ENCODE data around the gene LYRM1. TPM values are rescaled to one million over a fixed set of nuclear protein-coding genes. Genes with fewer than 3 reads are reported as not detected.

Gene LYRM1
- polyA plus RNA-seq, 1 donor (not counting 4 experiments of a cell fraction or from before 2014, with no cell fraction given) = 21.7 TPM

DNA sequence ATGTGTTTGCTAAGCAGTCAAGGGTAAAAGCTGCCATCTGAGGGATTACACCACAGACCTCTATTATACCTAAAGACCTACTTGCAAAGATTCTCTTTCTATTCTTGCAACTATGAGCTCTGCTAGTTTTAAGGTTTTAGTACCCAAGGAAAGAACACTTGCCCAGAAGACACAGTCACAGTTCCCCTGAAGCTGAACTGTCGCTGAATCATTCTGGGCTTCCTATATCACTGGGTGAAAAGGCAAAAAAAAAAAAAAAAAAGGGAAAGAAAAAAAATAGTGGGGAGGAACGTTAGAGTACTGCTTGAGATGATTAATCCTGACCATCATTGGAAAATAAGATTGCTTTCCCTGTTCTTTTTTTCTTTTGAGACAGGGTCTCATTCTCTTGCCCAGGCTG is 37.9 kb downstream of the LYRM1 start:
- no peaks in the 10 kb centered on the region for H3K9me3 ChIP-seq (ENCODE audit: control insufficient read depth, low read depth, low read length)
- H3K4me3 ChIP-seq (ENCODE audit: control insufficient read depth in 2 of 3, extremely low read depth in 1 of 3, insufficient read depth in 2 of 3, low read depth in 1 of 3, low read length in 3 of 3) = no peak overlapping the region
- no peaks in the 10 kb centered on the region for H3K36me3 ChIP-seq (ENCODE audit: control insufficient read depth in 2 of 2, extremely low read depth in 1 of 2, insufficient read depth in 2 of 2, low read length in 2 of 2)
- H3K9me1 ChIP-seq (ENCODE audit: control insufficient read depth, extremely low read depth, insufficient read depth, low read length) = no peaks in the 10 kb centered on the region
- H3K79me2 ChIP-seq (ENCODE audit: control insufficient read depth, insufficient read depth, low read length) = no peaks in the 10 kb centered on the region
- no peak overlapping the region for H2AFZ ChIP-seq (ENCODE audit: control insufficient read depth, low read length)
- no peak overlapping the region for H3K27ac ChIP-seq (ENCODE audit: control insufficient read depth, insufficient read depth, low read length)
- DNase-seq (ENCODE audit: low read depth, low spot score) = no peak
- peaks cover 14% of the 10 kb centered on the region for H3K4me1 ChIP-seq (ENCODE audit: control insufficient read depth, extremely low read depth, insufficient read depth, low read length)
- no peak for TF ChIP-seq CTCF (optimal IDR thresholded peaks at IDR 0.05 in 1 of 3, IDR thresholded peaks at IDR 0.05 in 1 of 3, conservative IDR thresholded peaks at IDR 0.05 in 1 of 3; ENCODE audit: extremely low read depth in 1 of 3, insufficient read depth in 2 of 3, low read length in 3 of 3)
- TF ChIP-seq EZH2 (IDR thresholded peaks at IDR 0.05; ENCODE audit: low read length) = no peak
- no peaks in the 10 kb centered on the region for H4K20me1 ChIP-seq (ENCODE audit: control insufficient read depth, extremely low read depth, insufficient read depth, low read length)
- no peak overlapping the region for H3K9ac ChIP-seq (ENCODE audit: control insufficient read depth, extremely low read depth, insufficient read depth, low read length)
- no peak for FAIRE-seq
- no peak overlapping the region for H3K4me2 ChIP-seq (ENCODE audit: control insufficient read depth, extremely low read depth, insufficient read depth, low read depth, low read length)
- no peaks in the 10 kb centered on the region for H3K27me3 ChIP-seq (ENCODE audit: control insufficient read depth, extremely low read depth, insufficient read depth, low read length)
- dilution Hi-C loops (cut with MboI; ENCODE audit: extremely low pct_ligation_motif_present, low sequenced_read_pairs) = no loop called here

GRCh38 chr16:20939611-20940010 is 39.0 kb downstream of the LYRM1 start:
- no peak overlapping the region for H2AFZ ChIP-seq (ENCODE audit: control insufficient read depth, low read length)
- DNase-seq (ENCODE audit: low read depth, low spot score) (no peak), FAIRE-seq (no peak)
- TF ChIP-seq CTCF (optimal IDR thresholded peaks at IDR 0.05 in 1 of 3, IDR thresholded peaks at IDR 0.05 in 1 of 3, conservative IDR thresholded peaks at IDR 0.05 in 1 of 3; ENCODE audit: extremely low read depth in 1 of 3, insufficient read depth in 2 of 3, low read length in 3 of 3) (no peak), EZH2 (IDR thresholded peaks at IDR 0.05; ENCODE audit: low read length) (no peak)
- dilution Hi-C loops (cut with MboI; ENCODE audit: extremely low pct_ligation_motif_present, low sequenced_read_pairs) = no loop called here
- no peaks in the 10 kb centered on the region for H3K27me3 ChIP-seq (ENCODE audit: control insufficient read depth, extremely low read depth, insufficient read depth, low read length)
- no peaks in the 10 kb centered on the region for H3K9me3 ChIP-seq (ENCODE audit: control insufficient read depth, low read depth, low read length)
- peaks cover 14% of the 10 kb centered on the region for H3K4me1 ChIP-seq (ENCODE audit: control insufficient read depth, extremely low read depth, insufficient read depth, low read length)
- no peaks in the 10 kb centered on the region for H3K36me3 ChIP-seq (ENCODE audit: control insufficient read depth in 2 of 2, extremely low read depth in 1 of 2, insufficient read depth in 2 of 2, low read length in 2 of 2)
- H3K9me1 ChIP-seq (ENCODE audit: control insufficient read depth, extremely low read depth, insufficient read depth, low read length) = no peaks in the 10 kb centered on the region
- no peak overlapping the region for H3K9ac ChIP-seq (ENCODE audit: control insufficient read depth, extremely low read depth, insufficient read depth, low read length)
- no peak overlapping the region for H3K4me3 ChIP-seq (ENCODE audit: control insufficient read depth in 2 of 3, extremely low read depth in 1 of 3, insufficient read depth in 2 of 3, low read depth in 1 of 3, low read length in 3 of 3)
- H4K20me1 ChIP-seq (ENCODE audit: control insufficient read depth, extremely low read depth, insufficient read depth, low read length) = no peaks in the 10 kb centered on the region
- H3K27ac ChIP-seq (ENCODE audit: control insufficient read depth, insufficient read depth, low read length) = no peak overlapping the region
- no peak overlapping the region for H3K4me2 ChIP-seq (ENCODE audit: control insufficient read depth, extremely low read depth, insufficient read depth, low read depth, low read length)
- no peaks in the 10 kb centered on the region for H3K79me2 ChIP-seq (ENCODE audit: control insufficient read depth, insufficient read depth, low read length)
